ENCODE measurements around the gene ORC4.

GRCh38 chr2:148022882-148023281 lies 2.3 kb upstream of the ORC4 start:
- TF ChIP-seq CTCF (IDR thresholded peaks at IDR 0.05) (no peak), POLR2A (IDR thresholded peaks at IDR 0.05) (no peak), POLR2AphosphoS5 (IDR thresholded peaks at IDR 0.05) (no peak)
